Measurements from ENCODE around the gene MGAT1. TPM values are rescaled to one million over a fixed set of nuclear protein-coding genes. Genes with fewer than 3 reads are reported as not detected.

The MGAT1 gene
- total and polyA plus RNA-seq, 2 experiments from 2014 or later = 180 to 200 TPM

DNA sequence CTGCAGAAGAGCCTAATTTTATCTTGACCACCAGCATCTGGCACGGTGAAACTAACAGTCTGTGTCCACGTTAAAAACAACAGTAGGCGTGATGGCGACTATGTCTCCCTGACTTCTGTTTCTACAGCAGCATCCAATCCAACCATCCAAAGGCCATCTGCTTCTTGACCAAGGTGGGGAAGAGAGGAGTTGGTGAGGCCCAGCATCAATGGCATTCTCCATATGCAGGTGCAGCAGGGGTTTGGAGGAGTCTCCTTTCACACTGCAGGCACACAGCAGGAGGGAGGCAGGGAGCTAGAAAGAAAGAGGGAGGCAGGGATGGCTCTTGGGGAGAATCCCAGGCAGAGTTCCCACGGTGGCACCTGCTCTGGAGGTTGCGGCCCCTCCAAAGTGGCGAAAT lies 27.0 kb downstream of the MGAT1 start:
- Histone ChIP-seq H3K4me2 (ENCODE audit: unreplicated experiment) (no peak overlapping the region), H3K27me3 (replicated peaks; ENCODE audit: insufficient read depth) (no peaks in the 10 kb centered on the region), H2AFZ (no peak overlapping the region), H3K27ac (no peak overlapping the region), H3K9me3 (ENCODE audit: low read depth) (no peaks in the 10 kb centered on the region), H3K9ac (no peak overlapping the region), H3K4me1 (ENCODE audit: insufficient read depth) (no peaks in the 10 kb centered on the region), H3F3A (ENCODE audit: insufficient read depth) (no peaks in the 10 kb centered on the region), H3K4me3 (no peak overlapping the region), H4K20me1 (ENCODE audit: insufficient read depth) (no peaks in the 10 kb centered on the region), H3K79me2 (ENCODE audit: insufficient read depth) (no peaks in the 10 kb centered on the region), H3K36me3 (ENCODE audit: low read depth) (no peaks in the 10 kb centered on the region), H3K9me2 (ENCODE audit: insufficient read depth) (no peaks in the 10 kb centered on the region)
- DNase-seq = no peak
- TF ChIP-seq EZH2 (IDR thresholded peaks at IDR 0.05; ENCODE audit: insufficient read depth, poor library complexity, severe bottlenecking) (no peak), EZH2phosphoT487 (IDR thresholded peaks at IDR 0.05; ENCODE audit: insufficient read depth, low read depth) (no peak)
- in situ Hi-C loops (cut with MboI) = no loop called here
- WGBS, 2 experiments (ENCODE audit: low coverage in 1 of 2, low lambda C conversion rate in 2 of 2, missing lambda C conversion rate in 2 of 2) = 69% methylated on average over 7 of the region's 7 CpGs

DNA sequence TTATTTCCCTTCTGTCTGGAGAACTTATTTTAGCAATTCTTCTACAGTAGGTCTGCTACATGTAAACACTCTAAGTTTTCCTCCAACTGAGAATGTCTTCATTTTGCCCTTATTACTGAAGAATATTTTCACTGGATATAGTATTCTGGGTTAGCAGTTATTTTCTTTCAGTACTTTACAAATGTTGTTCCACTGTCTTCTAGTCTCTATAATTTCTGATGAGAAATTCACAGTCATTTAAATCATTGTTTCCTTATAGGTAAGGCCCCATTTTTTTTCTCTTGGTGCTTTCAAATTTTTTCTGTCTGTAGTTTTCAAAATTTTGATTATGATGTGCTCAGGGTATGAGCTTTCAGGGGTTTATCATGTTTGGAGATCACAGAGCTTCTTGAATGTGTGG lies 30.8 kb downstream of the MGAT1 start:
- no peaks in the 10 kb centered on the region for H3K36me3 ChIP-seq (ENCODE audit: low read depth)
- TF ChIP-seq EZH2 (IDR thresholded peaks at IDR 0.05; ENCODE audit: insufficient read depth, poor library complexity, severe bottlenecking) = no peak
- TF ChIP-seq EZH2phosphoT487 (IDR thresholded peaks at IDR 0.05; ENCODE audit: insufficient read depth, low read depth) = no peak
- H3K27me3 ChIP-seq (replicated peaks; ENCODE audit: insufficient read depth) = no peaks in the 10 kb centered on the region
- no peak overlapping the region for H3K4me3 ChIP-seq
- no peak overlapping the region for H2AFZ ChIP-seq
- H3F3A ChIP-seq (ENCODE audit: insufficient read depth) = no peaks in the 10 kb centered on the region
- H3K4me1 ChIP-seq (ENCODE audit: insufficient read depth) = no peaks in the 10 kb centered on the region
- H3K9me2 ChIP-seq (ENCODE audit: insufficient read depth) = no peaks in the 10 kb centered on the region
- no peaks in the 10 kb centered on the region for H4K20me1 ChIP-seq (ENCODE audit: insufficient read depth)
- H3K27ac ChIP-seq = no peak overlapping the region
- in situ Hi-C loops (cut with MboI) = loop anchor here (25.0 kb wide), 1 partner anchor 265 kb away; the partner anchor contains the start of gene BTNL9
- H3K9me3 ChIP-seq (ENCODE audit: low read depth) = no peaks in the 10 kb centered on the region
- H3K4me2 ChIP-seq (ENCODE audit: unreplicated experiment) = no peak overlapping the region
- no peak overlapping the region for H3K9ac ChIP-seq
- H3K79me2 ChIP-seq (ENCODE audit: insufficient read depth) = no peaks in the 10 kb centered on the region
- DNase-seq = no peak

DNA sequence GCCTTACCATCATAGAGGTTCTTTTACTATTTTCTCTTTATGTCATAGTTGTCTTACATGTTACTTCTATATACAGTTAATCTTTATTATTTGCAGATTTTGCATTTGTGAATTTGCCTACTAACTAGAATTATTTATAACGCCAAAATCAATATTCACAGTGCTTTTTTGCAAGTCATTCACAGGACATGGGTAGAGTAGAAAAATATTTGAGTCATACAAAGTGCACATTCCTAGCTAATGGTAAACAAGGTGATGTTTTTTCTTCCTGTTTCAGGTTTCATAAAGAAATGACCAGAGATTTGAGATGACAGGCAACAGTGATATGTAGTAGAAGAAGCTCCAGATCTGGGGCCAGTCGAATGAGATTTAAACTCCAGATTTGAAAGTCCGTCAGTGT lies 32.8 kb downstream of the MGAT1 start:
- no peaks in the 10 kb centered on the region for H3K9me3 ChIP-seq (ENCODE audit: low read depth)
- no peaks in the 10 kb centered on the region for H3K4me1 ChIP-seq (ENCODE audit: insufficient read depth)
- DNase-seq = no peak
- no peaks in the 10 kb centered on the region for H3K36me3 ChIP-seq (ENCODE audit: low read depth)
- no peaks in the 10 kb centered on the region for H3K27me3 ChIP-seq (replicated peaks; ENCODE audit: insufficient read depth)
- 26 to 29% methylated on average over 3 of the region's 3 CpGs for WGBS, 2 experiments (ENCODE audit: low coverage in 1 of 2, low lambda C conversion rate in 2 of 2, missing lambda C conversion rate in 2 of 2)
- no peaks in the 10 kb centered on the region for H3K79me2 ChIP-seq (ENCODE audit: insufficient read depth)
- in situ Hi-C loops (cut with MboI) = loop anchor here (25.0 kb wide), 1 partner anchor 267 kb away; the partner anchor contains the start of gene BTNL9
- H3F3A ChIP-seq (ENCODE audit: insufficient read depth) = no peaks in the 10 kb centered on the region
- H3K4me2 ChIP-seq (ENCODE audit: unreplicated experiment) = no peak overlapping the region
- no peaks in the 10 kb centered on the region for H3K9me2 ChIP-seq (ENCODE audit: insufficient read depth)
- no peak overlapping the region for H2AFZ ChIP-seq
- H3K27ac ChIP-seq = no peak overlapping the region
- no peaks in the 10 kb centered on the region for H4K20me1 ChIP-seq (ENCODE audit: insufficient read depth)
- H3K4me3 ChIP-seq = no peak overlapping the region
- TF ChIP-seq EZH2 (IDR thresholded peaks at IDR 0.05; ENCODE audit: insufficient read depth, poor library complexity, severe bottlenecking) (no peak), EZH2phosphoT487 (IDR thresholded peaks at IDR 0.05; ENCODE audit: insufficient read depth, low read depth) (no peak)
- no peak overlapping the region for H3K9ac ChIP-seq

DNA sequence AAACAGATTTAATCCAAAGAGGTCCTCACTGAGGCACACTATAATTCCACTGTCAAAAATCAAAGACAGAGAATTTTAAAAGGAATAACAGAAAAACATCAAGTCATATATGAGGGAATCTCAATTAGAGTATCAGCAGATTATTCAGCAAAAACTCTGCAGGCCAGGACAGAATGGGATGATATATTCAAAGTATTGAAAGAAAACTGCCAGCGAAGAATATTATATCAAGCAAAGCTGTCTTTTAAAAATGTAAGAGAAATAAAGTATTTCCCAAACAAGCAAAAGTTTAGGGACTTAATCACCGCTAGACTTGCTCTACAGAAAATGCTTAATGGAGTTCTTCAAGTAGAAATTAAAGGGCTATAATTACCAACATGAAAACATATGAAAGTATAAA lies 47.0 kb downstream of the MGAT1 start:
- no peaks in the 10 kb centered on the region for H3K36me3 ChIP-seq (ENCODE audit: low read depth)
- H3K4me2 ChIP-seq (ENCODE audit: unreplicated experiment) = no peak overlapping the region
- in situ Hi-C loops (cut with MboI) = loop anchor here (25.0 kb wide), 1 partner anchor 282 kb away; the partner anchor contains the start of gene BTNL9
- H3K9me3 ChIP-seq (ENCODE audit: low read depth) = no peaks in the 10 kb centered on the region
- H3K4me3 ChIP-seq = no peak overlapping the region
- no peak overlapping the region for H3K9ac ChIP-seq
- no peaks in the 10 kb centered on the region for H4K20me1 ChIP-seq (ENCODE audit: insufficient read depth)
- H3K27me3 ChIP-seq (replicated peaks; ENCODE audit: insufficient read depth) = no peaks in the 10 kb centered on the region
- WGBS, 2 experiments (ENCODE audit: low coverage in 1 of 2, low lambda C conversion rate in 2 of 2, missing lambda C conversion rate in 2 of 2) = 21 to 42% methylated on average over 2 of the region's 2 CpGs
- no peaks in the 10 kb centered on the region for H3K79me2 ChIP-seq (ENCODE audit: insufficient read depth)
- no peak overlapping the region for H3K27ac ChIP-seq
- no peak for DNase-seq
- H2AFZ ChIP-seq = no peak overlapping the region
- no peaks in the 10 kb centered on the region for H3K4me1 ChIP-seq (ENCODE audit: insufficient read depth)
- TF ChIP-seq EZH2 (IDR thresholded peaks at IDR 0.05; ENCODE audit: insufficient read depth, poor library complexity, severe bottlenecking) (no peak), EZH2phosphoT487 (IDR thresholded peaks at IDR 0.05; ENCODE audit: insufficient read depth, low read depth) (no peak)
- no peaks in the 10 kb centered on the region for H3K9me2 ChIP-seq (ENCODE audit: insufficient read depth)
- H3F3A ChIP-seq (ENCODE audit: insufficient read depth) = no peaks in the 10 kb centered on the region

DNA sequence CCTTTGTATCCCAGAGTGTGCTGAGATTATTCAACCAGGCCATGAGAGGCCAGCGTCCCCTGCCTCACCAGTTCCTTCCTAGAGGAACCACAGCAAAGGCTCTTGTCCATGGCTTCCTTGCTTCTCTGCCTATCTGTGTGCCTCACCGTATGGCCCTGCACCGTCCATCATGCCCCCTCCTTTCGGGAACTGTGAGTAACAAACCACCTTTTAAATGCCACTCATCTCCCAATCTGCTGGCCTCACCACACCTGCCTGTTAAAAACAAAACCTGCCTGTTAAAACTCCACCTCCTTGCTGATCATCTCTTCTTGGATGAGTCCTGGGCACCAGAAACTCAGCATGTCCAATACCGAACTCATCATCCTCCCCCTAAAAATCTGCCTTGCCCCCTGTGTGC lies 58.4 kb downstream of the MGAT1 start:
- TF ChIP-seq EZH2 (IDR thresholded peaks at IDR 0.05; ENCODE audit: insufficient read depth, poor library complexity, severe bottlenecking) = no peak
- TF ChIP-seq EZH2phosphoT487 (IDR thresholded peaks at IDR 0.05; ENCODE audit: insufficient read depth, low read depth) = no peak
- in situ Hi-C loops (cut with MboI) = no loop called here
- 7 to 9% methylated on average over 5 of the region's 5 CpGs for WGBS, 2 experiments (ENCODE audit: low coverage in 1 of 2, low lambda C conversion rate in 2 of 2, missing lambda C conversion rate in 2 of 2)
- H3K4me2 ChIP-seq (ENCODE audit: unreplicated experiment) = no peak overlapping the region
- no peak overlapping the region for H2AFZ ChIP-seq
- H3K4me1 ChIP-seq (ENCODE audit: insufficient read depth) = no peaks in the 10 kb centered on the region
- no peak for DNase-seq
- no peak overlapping the region for H3K27ac ChIP-seq
- no peak overlapping the region for H3K9ac ChIP-seq
- no peaks in the 10 kb centered on the region for H3K79me2 ChIP-seq (ENCODE audit: insufficient read depth)
- no peaks in the 10 kb centered on the region for H3K36me3 ChIP-seq (ENCODE audit: low read depth)
- H3K9me2 ChIP-seq (ENCODE audit: insufficient read depth) = no peaks in the 10 kb centered on the region
- no peaks in the 10 kb centered on the region for H4K20me1 ChIP-seq (ENCODE audit: insufficient read depth)
- no peaks in the 10 kb centered on the region for H3K9me3 ChIP-seq (ENCODE audit: low read depth)
- peaks cover 20% of the 10 kb centered on the region; the same call in 1 of the 2 replicates for H3K27me3 ChIP-seq (replicated peaks; ENCODE audit: insufficient read depth)
- no peak overlapping the region for H3K4me3 ChIP-seq
- no peaks in the 10 kb centered on the region for H3F3A ChIP-seq (ENCODE audit: insufficient read depth)

Measured in GM23248 (cell line).